SKM-1 treated with dmso at 0.1 percent for 144 hours (cell line): ENCODE measurements around the gene PBX3.

Experiments
- DNase-seq: peaks from one replicate; lab custom pipeline; 2025; ENCODE audit not compliant: unreplicated experiment; lab: John Stamatoyannopoulos, UW

The PBX3 gene

GRCh38 chr9:125854553-125855275, 107.5 kb downstream of the PBX3 start:
- no peak for DNase-seq

DNA sequence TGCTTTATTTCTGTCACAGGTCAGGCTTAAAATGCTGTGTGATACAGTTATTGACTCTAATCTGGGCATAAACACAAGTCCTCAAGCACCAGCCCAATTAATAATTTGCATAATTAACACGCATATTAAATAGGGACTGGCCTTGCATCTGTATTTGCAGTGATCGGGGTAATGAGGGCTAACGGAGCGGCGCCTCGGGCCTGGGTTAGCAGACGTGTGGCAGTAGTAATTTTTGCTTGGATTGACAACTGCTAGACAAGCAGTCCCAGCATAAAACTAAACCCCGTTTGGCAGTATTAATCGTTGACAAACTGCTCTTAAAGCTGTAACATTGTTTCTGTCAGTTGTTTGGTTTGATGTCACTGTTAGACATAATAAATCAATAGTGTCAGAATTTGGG, 109.2 kb downstream of the PBX3 start:
- DNase-seq: no peak

DNA sequence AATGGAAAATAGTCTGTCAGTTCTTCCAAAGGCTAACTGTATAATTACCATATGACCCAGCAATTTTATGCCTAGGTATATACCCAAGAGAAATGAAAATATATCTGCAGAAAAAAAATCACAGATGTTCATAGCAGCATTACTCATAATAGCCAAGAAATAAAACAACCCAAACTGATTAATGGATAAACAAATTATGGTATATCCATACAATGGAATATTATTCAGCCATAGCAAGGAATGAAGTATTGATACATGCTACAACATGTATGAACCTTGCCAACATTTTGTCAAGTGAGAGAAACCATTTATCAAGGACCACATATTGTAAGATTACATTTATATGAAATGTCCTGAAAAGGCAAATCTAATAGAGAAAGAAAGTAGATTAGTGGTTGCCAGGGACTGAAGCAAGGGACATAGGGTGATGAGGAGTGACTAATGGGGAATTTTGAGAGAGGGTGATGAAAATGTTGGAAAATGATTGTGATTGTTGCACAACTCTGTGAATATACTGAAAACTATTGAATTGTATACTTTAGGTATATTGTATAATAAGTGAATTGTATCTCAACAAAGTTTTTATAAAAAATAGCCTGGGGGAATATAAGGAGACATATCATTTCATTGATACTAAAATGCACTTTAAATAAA, 114.4 kb downstream of the PBX3 start:
- DNase-seq: no peak

DNA sequence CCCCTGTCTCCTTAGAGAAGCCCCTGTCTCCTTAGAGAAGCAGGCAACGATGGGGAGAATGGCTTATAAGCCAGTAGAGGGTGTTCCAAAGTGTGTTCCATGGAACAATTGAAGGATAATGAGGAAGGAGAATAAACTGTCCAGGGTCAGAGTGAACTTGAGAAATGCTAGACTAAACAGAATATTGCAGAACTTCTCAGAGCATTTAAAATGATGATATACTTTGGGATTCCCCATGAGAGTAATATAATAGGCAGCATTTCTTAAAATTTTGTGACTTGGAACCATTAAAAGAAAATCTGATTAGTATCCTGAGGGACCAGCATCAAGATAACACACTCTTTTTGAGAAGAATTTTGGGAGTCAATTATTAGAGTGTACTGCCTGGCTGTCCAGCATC, 116.8 kb downstream of the PBX3 start:
- DNase-seq: no peak

- no peak for DNase-seq
Measured at GRCh38 chr9:125867751-125868415, 120.7 kb downstream of the PBX3 start.

- no peak for DNase-seq
Measured at GRCh38 chr9:125878164-125878631, 131.0 kb downstream of the PBX3 start.

DNA sequence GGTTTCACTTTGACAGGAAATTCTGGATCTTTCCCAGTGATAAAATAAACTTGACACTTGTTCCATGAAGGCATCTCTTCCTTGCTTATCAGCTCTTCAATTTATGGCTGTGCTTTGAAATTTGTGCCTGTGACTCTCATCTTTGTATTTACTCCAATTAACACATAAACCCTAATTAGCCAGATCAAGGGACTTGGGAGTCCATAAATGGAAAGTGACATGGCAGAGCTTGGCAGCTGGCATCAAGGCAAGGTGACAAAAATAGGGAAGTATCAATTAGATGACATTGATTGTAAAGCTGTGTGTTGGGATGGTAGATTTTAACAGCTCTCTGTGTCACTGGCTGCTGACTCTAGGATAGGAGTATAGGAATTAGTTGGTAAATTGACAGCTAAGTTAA, 133.9 kb downstream of the PBX3 start:
- no peak for DNase-seq

GRCh38 chr9:125883565-125884217, 136.5 kb downstream of the PBX3 start:
- DNase-seq: no peak

DNA sequence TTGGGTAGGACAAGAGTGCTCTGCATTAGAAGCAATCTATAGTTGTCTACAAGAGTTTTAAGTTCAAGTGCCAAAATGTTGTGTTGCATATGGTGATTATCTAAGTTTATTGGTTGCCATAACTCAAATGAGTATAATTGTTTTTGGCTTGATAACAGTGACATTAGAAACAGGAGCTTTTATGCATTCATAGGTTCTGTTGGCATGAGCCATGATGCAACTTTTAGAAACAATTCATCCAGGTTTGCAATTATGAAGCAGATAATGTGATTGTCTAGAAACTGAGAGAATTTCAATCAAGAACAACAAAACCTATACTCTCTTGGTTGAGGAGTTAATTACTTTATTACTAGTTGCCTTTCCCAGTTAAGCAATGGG, 137.0 kb downstream of the PBX3 start:
- DNase-seq: no peak

DNA sequence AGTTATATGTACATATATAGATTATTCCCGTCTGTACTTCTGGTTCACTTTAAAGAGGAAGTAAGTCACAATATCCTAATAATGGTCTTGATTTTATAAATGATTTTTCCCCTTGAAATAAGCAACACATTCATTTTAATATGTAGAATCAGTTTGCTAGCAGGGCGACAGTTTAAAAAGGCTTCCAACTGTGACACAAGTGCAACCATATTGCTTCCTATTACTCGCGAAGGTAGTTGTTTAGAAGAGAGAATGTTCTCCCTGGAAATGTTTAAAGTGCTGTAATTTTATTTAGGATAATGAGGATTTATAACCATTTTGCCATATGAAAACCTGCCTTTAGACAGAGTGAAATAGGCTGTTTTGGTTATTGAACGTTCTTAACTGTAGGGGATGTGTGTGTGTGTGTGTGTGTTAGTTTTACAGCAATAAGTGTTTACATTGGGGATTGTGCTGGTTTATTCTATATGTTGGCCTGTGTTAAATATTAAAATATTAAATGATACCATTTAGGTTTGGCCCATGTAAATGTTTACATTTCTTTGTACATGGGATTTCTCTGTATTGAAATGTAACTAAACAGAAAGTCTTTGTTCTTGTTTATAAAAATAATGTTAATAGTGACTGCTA, 138.3 kb downstream of the PBX3 start:
- no peak for DNase-seq

- no peak for DNase-seq
Measured at GRCh38 chr9:125886365-125886764, 139.2 kb downstream of the PBX3 start.

- DNase-seq: no peak
Measured at GRCh38 chr9:125887172-125887571, 140.0 kb downstream of the PBX3 start.

GRCh38 chr9:125888211-125888610, 141.0 kb downstream of the PBX3 start:
- no peak for DNase-seq

- DNase-seq: no peak
Measured at GRCh38 chr9:125889112-125889475, 141.9 kb downstream of the PBX3 start.

DNA sequence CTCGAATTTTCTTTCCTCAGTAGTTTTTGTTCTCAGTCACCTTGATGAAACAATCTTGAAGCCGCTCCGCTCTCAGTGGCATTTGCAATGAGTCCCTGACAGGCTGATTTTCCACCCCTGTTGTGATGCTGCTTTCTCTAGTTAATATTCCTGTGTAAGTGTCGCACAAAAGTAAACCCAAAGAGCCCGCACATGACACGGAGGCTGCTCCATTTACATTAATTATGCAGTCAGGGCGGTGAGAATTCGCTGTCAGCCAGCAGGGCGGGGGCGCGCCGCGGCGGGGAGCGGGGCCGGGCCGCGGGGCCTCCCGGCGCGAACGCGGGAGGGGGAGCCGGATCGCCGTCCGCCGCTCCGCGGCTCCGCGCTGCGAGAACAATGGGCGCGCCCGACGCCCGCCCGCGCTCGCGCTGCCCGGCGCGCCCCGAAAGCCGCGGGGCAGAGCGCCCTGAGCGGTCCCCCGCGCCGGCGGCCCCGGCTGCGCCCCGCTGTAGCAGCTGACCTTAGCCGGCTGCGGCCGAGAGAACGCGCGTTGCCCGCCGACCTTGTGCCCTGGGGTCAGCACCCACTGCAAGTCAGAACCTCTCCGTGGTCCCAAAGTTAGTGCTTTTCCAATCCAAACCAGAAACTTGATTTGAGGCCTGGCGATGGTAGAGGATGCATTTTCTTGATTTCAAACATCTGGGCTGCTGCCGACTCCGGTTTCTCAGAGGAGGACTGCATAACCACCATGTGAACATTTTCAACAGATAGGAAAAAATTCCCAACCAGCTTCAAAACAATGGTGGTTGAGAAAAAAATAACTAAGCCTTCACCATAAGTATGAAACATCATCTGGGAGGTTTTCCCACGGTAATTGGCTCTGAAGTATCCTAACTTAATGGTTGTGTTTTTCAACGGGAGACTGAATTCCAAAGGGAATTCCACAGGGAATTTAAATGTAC, 142.6 kb downstream of the PBX3 start:
- DNase-seq: peak; percentile 38

GRCh38 chr9:125890826-125891225, 143.7 kb downstream of the PBX3 start:
- no peak for DNase-seq

- no peak for DNase-seq
Measured at GRCh38 chr9:125893277-125893676, 146.1 kb downstream of the PBX3 start.

- DNase-seq: no peak
Measured at GRCh38 chr9:125894566-125894965, 147.4 kb downstream of the PBX3 start.

DNA sequence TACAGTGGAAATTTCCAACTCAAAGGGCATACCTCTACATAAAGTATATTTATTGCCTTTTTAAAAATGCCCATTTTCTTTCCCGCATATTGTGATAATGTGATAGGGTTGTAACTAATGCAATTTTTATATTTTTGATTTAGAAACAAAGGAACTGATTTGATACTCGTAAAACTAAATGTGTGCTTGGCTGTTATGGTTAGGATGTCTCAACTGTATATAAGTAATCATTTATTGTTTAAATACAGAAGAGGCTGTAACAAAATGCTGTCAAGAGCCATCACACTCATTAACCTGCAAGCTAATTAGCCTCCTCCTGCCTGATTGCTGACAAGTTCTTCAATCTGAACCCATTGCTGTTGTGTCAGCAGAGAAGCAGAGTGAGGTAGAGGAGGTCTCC, 149.2 kb downstream of the PBX3 start:
- no peak for DNase-seq

DNA sequence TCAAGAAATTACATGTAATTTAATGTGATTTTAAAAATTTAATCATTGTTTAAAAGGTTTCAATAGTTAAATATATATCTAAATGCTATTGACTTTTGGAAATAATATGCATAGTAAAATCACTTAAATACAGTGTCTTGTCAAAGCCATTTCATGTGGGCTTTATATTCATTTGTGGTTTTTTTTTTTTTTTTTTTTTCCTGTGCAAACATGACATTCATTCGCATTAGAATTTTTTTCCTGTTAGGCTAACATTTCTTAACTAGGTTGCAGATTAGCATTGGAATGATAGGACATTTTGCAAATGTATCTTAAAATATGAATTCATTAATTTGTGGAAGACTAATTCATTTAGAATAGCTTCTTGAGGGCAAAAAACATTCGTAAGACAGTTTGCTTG, 149.8 kb downstream of the PBX3 start:
- DNase-seq: no peak
